ENCODE results near the gene MLLT3.

MLLT3 gene

GRCh38 chr9:20326516-20326915 is 295.8 kb downstream of the MLLT3 start:
- Histone ChIP-seq H3K4me3 (ENCODE audit: insufficient read depth, low read length, poor library complexity, severe bottlenecking) (no peak overlapping the region), H3K9me2 (replicated peaks; ENCODE audit: insufficient read depth, low read length) (no peaks in the 10 kb centered on the region)
- no peak for TF ChIP-seq EZH2phosphoT487 (conservative IDR thresholded peaks at IDR 0.05; ENCODE audit: low read length)
- TF ChIP-seq, protein P1, sequence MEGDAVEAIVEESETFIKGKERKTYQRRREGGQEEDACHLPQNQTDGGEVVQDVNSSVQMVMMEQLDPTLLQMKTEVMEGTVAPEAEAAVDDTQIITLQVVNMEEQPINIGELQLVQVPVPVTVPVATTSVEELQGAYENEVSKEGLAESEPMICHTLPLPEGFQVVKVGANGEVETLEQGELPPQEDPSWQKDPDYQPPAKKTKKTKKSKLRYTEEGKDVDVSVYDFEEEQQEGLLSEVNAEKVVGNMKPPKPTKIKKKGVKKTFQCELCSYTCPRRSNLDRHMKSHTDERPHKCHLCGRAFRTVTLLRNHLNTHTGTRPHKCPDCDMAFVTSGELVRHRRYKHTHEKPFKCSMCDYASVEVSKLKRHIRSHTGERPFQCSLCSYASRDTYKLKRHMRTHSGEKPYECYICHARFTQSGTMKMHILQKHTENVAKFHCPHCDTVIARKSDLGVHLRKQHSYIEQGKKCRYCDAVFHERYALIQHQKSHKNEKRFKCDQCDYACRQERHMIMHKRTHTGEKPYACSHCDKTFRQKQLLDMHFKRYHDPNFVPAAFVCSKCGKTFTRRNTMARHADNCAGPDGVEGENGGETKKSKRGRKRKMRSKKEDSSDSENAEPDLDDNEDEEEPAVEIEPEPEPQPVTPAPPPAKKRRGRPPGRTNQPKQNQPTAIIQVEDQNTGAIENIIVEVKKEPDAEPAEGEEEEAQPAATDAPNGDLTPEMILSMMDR (IDR thresholded peaks at IDR 0.05; ENCODE audit: insufficient read depth, low read length, poor library complexity, severe bottlenecking) = no peak

DNA sequence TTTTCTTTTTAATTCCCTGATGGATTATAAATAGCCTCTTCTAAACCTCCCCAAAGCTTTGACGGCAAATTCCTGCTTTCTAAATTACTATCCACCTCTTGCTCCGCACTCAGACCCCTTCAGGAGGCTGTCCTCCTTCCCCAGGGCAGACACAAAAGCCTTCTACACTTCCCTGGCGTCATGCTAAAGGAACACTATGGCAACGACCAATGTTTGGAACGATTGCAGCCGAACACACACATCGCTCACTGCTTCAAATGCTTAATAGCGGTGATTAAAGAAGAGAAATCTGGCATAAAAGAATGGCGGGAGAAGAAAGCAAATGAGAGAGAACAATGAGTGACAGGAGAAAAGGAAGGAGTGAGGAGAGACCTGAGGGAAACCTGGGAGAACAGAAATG is 297.3 kb downstream of the MLLT3 start:
- Histone ChIP-seq H3K27ac (ENCODE audit: low read depth, low read length) (no peak overlapping the region), H4K20me1 (ENCODE audit: low read depth, low read length) (no peaks in the 10 kb centered on the region), H3K9ac (ENCODE audit: low read length) (no peak overlapping the region), H3K9me3 (ENCODE audit: insufficient read depth, low read length) (no peaks in the 10 kb centered on the region), H3K79me2 (ENCODE audit: insufficient read depth, low read length) (no peaks in the 10 kb centered on the region), H3K4me2 (ENCODE audit: low read depth, low read length, poor library complexity, severe bottlenecking) (no peak overlapping the region), H2AFZ (ENCODE audit: low read depth, low read length, severe bottlenecking) (no peak overlapping the region), H3K9me2 (replicated peaks; ENCODE audit: insufficient read depth, low read length) (no peaks in the 10 kb centered on the region), H3K27me3 (ENCODE audit: low read length) (no peaks in the 10 kb centered on the region), H3K4me3 (ENCODE audit: insufficient read depth, low read length, poor library complexity, severe bottlenecking) (no peak overlapping the region), H3F3A (ENCODE audit: insufficient read depth) (no peaks in the 10 kb centered on the region), H3K36me3 (ENCODE audit: low read length) (no peaks in the 10 kb centered on the region)
- TF ChIP-seq, protein P1 (IDR thresholded peaks at IDR 0.05; ENCODE audit: insufficient read depth, low read length, poor library complexity, severe bottlenecking) = no peak
- TF ChIP-seq EZH2phosphoT487 (conservative IDR thresholded peaks at IDR 0.05; ENCODE audit: low read length) = no peak

More at GRCh38 chr9:20326516-20326915, 295.8 kb downstream of the MLLT3 start:
- no peaks in the 10 kb centered on the region for H3K27me3 ChIP-seq (ENCODE audit: low read length)
- H3K4me2 ChIP-seq (ENCODE audit: low read depth, low read length, poor library complexity, severe bottlenecking) = no peak overlapping the region
- H3K27ac ChIP-seq (ENCODE audit: low read depth, low read length) = no peak overlapping the region
- no peaks in the 10 kb centered on the region for H3K9me3 ChIP-seq (ENCODE audit: insufficient read depth, low read length)
- no peak overlapping the region for H2AFZ ChIP-seq (ENCODE audit: low read depth, low read length, severe bottlenecking)
- no peaks in the 10 kb centered on the region for H4K20me1 ChIP-seq (ENCODE audit: low read depth, low read length)
- no peak overlapping the region for H3K9ac ChIP-seq (ENCODE audit: low read length)
- no peaks in the 10 kb centered on the region for H3K36me3 ChIP-seq (ENCODE audit: low read length)
- H3K79me2 ChIP-seq (ENCODE audit: insufficient read depth, low read length) = no peaks in the 10 kb centered on the region
- H3F3A ChIP-seq (ENCODE audit: insufficient read depth) = no peaks in the 10 kb centered on the region

DNA sequence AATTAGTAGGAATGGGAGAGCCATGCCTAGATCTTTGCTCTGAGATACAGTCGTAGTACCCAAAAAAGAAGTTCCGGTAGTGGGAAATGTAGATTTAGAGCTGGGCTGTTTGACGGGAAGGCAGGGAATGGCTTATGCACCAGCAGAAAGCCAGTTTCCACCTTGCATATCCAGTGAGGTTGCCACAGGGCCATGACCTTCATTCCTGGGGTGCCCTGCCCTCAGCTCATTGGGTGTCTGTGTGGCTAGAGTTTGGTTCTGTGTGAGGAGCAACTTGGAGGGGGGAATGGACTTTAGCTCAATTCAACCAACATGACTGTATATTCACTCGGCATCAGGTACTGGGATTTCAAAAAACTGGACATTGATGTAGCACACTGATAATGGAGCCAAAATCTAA is 300.1 kb downstream of the MLLT3 start:
- no peak for TF ChIP-seq EZH2phosphoT487 (conservative IDR thresholded peaks at IDR 0.05; ENCODE audit: low read length)
- TF ChIP-seq, protein P1 (IDR thresholded peaks at IDR 0.05; ENCODE audit: insufficient read depth, low read length, poor library complexity, severe bottlenecking) = no peak

More for the DNA sequence above, 300.1 kb downstream of the MLLT3 start:
- Histone ChIP-seq H3K79me2 (ENCODE audit: insufficient read depth, low read length) (no peaks in the 10 kb centered on the region), H3K9me3 (ENCODE audit: insufficient read depth, low read length) (no peaks in the 10 kb centered on the region), H3K4me3 (ENCODE audit: insufficient read depth, low read length, poor library complexity, severe bottlenecking) (no peak overlapping the region), H3K27ac (ENCODE audit: low read depth, low read length) (no peak overlapping the region), H4K20me1 (ENCODE audit: low read depth, low read length) (no peaks in the 10 kb centered on the region), H3K9ac (ENCODE audit: low read length) (no peak overlapping the region), H3K36me3 (ENCODE audit: low read length) (no peaks in the 10 kb centered on the region), H3K9me2 (replicated peaks; ENCODE audit: insufficient read depth, low read length) (no peaks in the 10 kb centered on the region), H3K27me3 (ENCODE audit: low read length) (no peaks in the 10 kb centered on the region), H3K4me2 (ENCODE audit: low read depth, low read length, poor library complexity, severe bottlenecking) (no peak overlapping the region), H3F3A (ENCODE audit: insufficient read depth) (no peaks in the 10 kb centered on the region), H2AFZ (ENCODE audit: low read depth, low read length, severe bottlenecking) (no peak overlapping the region)

Data from SU-DHL-6 (cell line).